Ectodermal cell (in vitro differentiated cells): ENCODE measurements around the gene TRAK1.

Experiments used
- H3K27ac ChIP-seq: 2 replicates; pipeline ENCODE4 v1.7.0; 2013; ENCODE audit warnings: mild to moderate bottlenecking, low read depth, low read length; ENCODE audit not compliant: insufficient read depth, poor library complexity, severe bottlenecking
- H3K27me3 ChIP-seq: 2 replicates; pipeline ENCODE4 v1.7.0; 2013; ENCODE audit warnings: mild to moderate bottlenecking, low read length; ENCODE audit not compliant: insufficient read depth, control insufficient read depth, poor library complexity, severe bottlenecking
- H3K36me3 ChIP-seq: one replicate; pipeline ENCODE4 v1.7.0; 2013; ENCODE audit warnings: low read length; ENCODE audit not compliant: control insufficient read depth, insufficient read depth
- H3K4me1 ChIP-seq: one replicate; pipeline ENCODE4 v1.7.0; 2013; ENCODE audit warnings: low read length; ENCODE audit not compliant: control insufficient read depth, insufficient read depth
- H3K4me3 ChIP-seq: 2 replicates; pipeline ENCODE4 v1.7.0; 2013; ENCODE audit warnings: low read depth, low read length, control low read depth; ENCODE audit not compliant: insufficient read depth
- H3K9me3 ChIP-seq: 2 replicates; pipeline ENCODE4 v1.7.0; 2013; ENCODE audit warnings: mild to moderate bottlenecking, low read length, moderate library complexity; ENCODE audit not compliant: control insufficient read depth
- WGBS, 2 experiments: methylation state at CpG; one replicate each; pipeline ENCODE4 v1.1.7; 2013; ENCODE audit warnings: missing lambda C conversion rate in 2 of 2; 5-methylcytosine and 5-hydroxymethylcytosine counted together

The TRAK1 gene

GRCh38 chr3:42134867-42135464, 43.8 kb downstream of the TRAK1 start:
- no peaks in the 10 kb centered on the region for H3K36me3 ChIP-seq
- 85 to 94% methylated on average over 3 of the region's 3 CpGs for WGBS, 2 experiments
- H3K27me3 ChIP-seq = no peaks in the 10 kb centered on the region
- no peak overlapping the region for H3K4me3 ChIP-seq
- H3K27ac ChIP-seq = no peak overlapping the region
- no peaks in the 10 kb centered on the region for H3K9me3 ChIP-seq
- H3K4me1 ChIP-seq = no peaks in the 10 kb centered on the region

GRCh38 chr3:42139621-42140453, 48.7 kb downstream of the TRAK1 start:
- 91 to 94% methylated on average over 15 to 16 of the region's 16 CpGs for WGBS, 2 experiments
- H3K4me1 ChIP-seq = no peaks in the 10 kb centered on the region
- no peaks in the 10 kb centered on the region for H3K27me3 ChIP-seq
- H3K36me3 ChIP-seq = no peaks in the 10 kb centered on the region
- H3K9me3 ChIP-seq = no peaks in the 10 kb centered on the region
- H3K27ac ChIP-seq = no peak overlapping the region
- no peak overlapping the region for H3K4me3 ChIP-seq

- H3K27me3 ChIP-seq = no peaks in the 10 kb centered on the region
- no peaks in the 10 kb centered on the region for H3K4me1 ChIP-seq
- no peak overlapping the region for H3K4me3 ChIP-seq
- H3K27ac ChIP-seq = no peak overlapping the region
- H3K36me3 ChIP-seq = no peaks in the 10 kb centered on the region
- 85 to 94% methylated on average over 5 to 7 of the region's 7 CpGs for WGBS, 2 experiments
- H3K9me3 ChIP-seq = no peaks in the 10 kb centered on the region
These were observed 49.6 kb downstream of the TRAK1 start for GRCh38 chr3:42140665-42141203.

GRCh38 chr3:42143440-42143839, 52.3 kb downstream of the TRAK1 start:
- WGBS, 2 experiments = 83 to 86% methylated on average over 7 of the region's 7 CpGs

GRCh38 chr3:42144209-42144608, 53.1 kb downstream of the TRAK1 start:
- H3K4me1 ChIP-seq = peaks cover 1% of the 10 kb centered on the region
- no peaks in the 10 kb centered on the region for H3K27me3 ChIP-seq
- no peak overlapping the region for H3K4me3 ChIP-seq
- H3K9me3 ChIP-seq = no peaks in the 10 kb centered on the region
- no peak overlapping the region for H3K27ac ChIP-seq
- no peaks in the 10 kb centered on the region for H3K36me3 ChIP-seq

More at GRCh38 chr3:42143440-42143839, 52.3 kb downstream of the TRAK1 start:
- H3K4me1 ChIP-seq = no peaks in the 10 kb centered on the region
- no peaks in the 10 kb centered on the region for H3K36me3 ChIP-seq
- no peaks in the 10 kb centered on the region for H3K9me3 ChIP-seq
- no peaks in the 10 kb centered on the region for H3K27me3 ChIP-seq
- no peak overlapping the region for H3K27ac ChIP-seq
- H3K4me3 ChIP-seq = no peak overlapping the region

GRCh38 chr3:42148086-42148848, 57.1 kb downstream of the TRAK1 start:
- no peaks in the 10 kb centered on the region for H3K36me3 ChIP-seq
- peaks cover 7% of the 10 kb centered on the region for H3K4me1 ChIP-seq
- no peak overlapping the region for H3K4me3 ChIP-seq
- no peaks in the 10 kb centered on the region for H3K9me3 ChIP-seq
- no peak overlapping the region for H3K27ac ChIP-seq
- H3K27me3 ChIP-seq = no peaks in the 10 kb centered on the region
- WGBS, 2 experiments = 92 to 94% methylated on average over 5 of the region's 5 CpGs

GRCh38 chr3:42148982-42149432, 57.9 kb downstream of the TRAK1 start:
- H3K4me3 ChIP-seq = no peak overlapping the region
- H3K9me3 ChIP-seq = no peaks in the 10 kb centered on the region
- H3K4me1 ChIP-seq = peaks cover 7% of the 10 kb centered on the region
- H3K27ac ChIP-seq = no peak overlapping the region
- H3K27me3 ChIP-seq = no peaks in the 10 kb centered on the region
- WGBS, 2 experiments = 22 to 26% methylated on average over 11 of the region's 11 CpGs
- no peaks in the 10 kb centered on the region for H3K36me3 ChIP-seq

GRCh38 chr3:42149532-42149931, 58.4 kb downstream of the TRAK1 start:
- H3K9me3 ChIP-seq = no peaks in the 10 kb centered on the region
- no peaks in the 10 kb centered on the region for H3K27me3 ChIP-seq
- peaks cover 7% of the 10 kb centered on the region for H3K4me1 ChIP-seq
- H3K27ac ChIP-seq = no peak overlapping the region
- no peak overlapping the region for H3K4me3 ChIP-seq
- no peaks in the 10 kb centered on the region for H3K36me3 ChIP-seq
- WGBS, 2 experiments = 93 to 94% methylated on average over 8 of the region's 8 CpGs

- no peaks in the 10 kb centered on the region for H3K27me3 ChIP-seq
- peaks cover 7% of the 10 kb centered on the region for H3K4me1 ChIP-seq
- no peaks in the 10 kb centered on the region for H3K36me3 ChIP-seq
- no peak overlapping the region for H3K4me3 ChIP-seq
- H3K27ac ChIP-seq = no peak overlapping the region
- 91% methylated on average over 3 of the region's 3 CpGs for WGBS, 2 experiments
- H3K9me3 ChIP-seq = no peaks in the 10 kb centered on the region
These were observed 58.8 kb downstream of the TRAK1 start for GRCh38 chr3:42149975-42150374.
